ENCODE measurements around the gene ALAD.

- TF ChIP-seq RFX5 (IDR thresholded peaks at IDR 0.05; ENCODE audit: borderline replicate concordance, low read depth, low read length), result no peak
- TF ChIP-seq POLR2A (IDR thresholded peaks at IDR 0.05; ENCODE audit: control extremely low read depth in 1 of 2, low read depth in 2 of 2, low read length in 2 of 2), result no peak
Observed at GRCh38 chr9:113395000-113395861, 5.9 kb downstream of the ALAD start.

Measured in H1 (cell line).